Measurements from ENCODE around the gene ARHGDIB. TPM values are rescaled to one million over a fixed set of nuclear protein-coding genes. Genes with fewer than 3 reads are reported as not detected.

Gene ARHGDIB
- total and polyA plus RNA-seq, 7 donors = 23.9 to 44.0 (median 32.4) TPM

GRCh38 chr12:14946861-14947260, 14.5 kb downstream of the ARHGDIB start:
- H3K36me3 ChIP-seq (ENCODE audit: insufficient read depth in 1 of 2, low read depth in 1 of 2) = peaks cover 0 to 24% of the 10 kb centered on the region in 2 donors
- H3K4me3 ChIP-seq = no peak overlapping the region
- 77 to 87% (median 77%) methylated on average over 1 of the region's 1 CpG for WGBS, 3 donors
- H3K9me3 ChIP-seq = no peaks in the 10 kb centered on the region
- no peaks in the 10 kb centered on the region for H3K27me3 ChIP-seq (ENCODE audit: insufficient read depth in 3 of 3, low read length in 2 of 3)
- intact Hi-C loops (cut with DNase I) = no loop called here
- no peak for TF ChIP-seq CTCF (IDR thresholded peaks at IDR 0.05)
- ATAC-seq (no peak), DNase-seq (no peak)
- H3K4me1 ChIP-seq = peaks cover 6% of the 10 kb centered on the region
- H3K27ac ChIP-seq = no peak overlapping the region

- no peaks in the 10 kb centered on the region for H3K27me3 ChIP-seq (ENCODE audit: insufficient read depth in 3 of 3, low read length in 2 of 3)
- TF ChIP-seq CTCF (IDR thresholded peaks at IDR 0.05) = no peak
- intact Hi-C loops (cut with DNase I) = no loop called here
- peaks cover 4% of the 10 kb centered on the region for H3K4me1 ChIP-seq
- H3K27ac ChIP-seq = no peak overlapping the region
- H3K4me3 ChIP-seq = no peak overlapping the region
- DNase-seq (no peak), ATAC-seq (no peak)
- no peaks in the 10 kb centered on the region for H3K9me3 ChIP-seq
- peaks cover 0 to 26% of the 10 kb centered on the region in 2 donors for H3K36me3 ChIP-seq (ENCODE audit: insufficient read depth in 1 of 2, low read depth in 1 of 2)
- 73 to 90% (median 89%) methylated on average over 2 of the region's 2 CpGs for WGBS, 3 donors
Observed at GRCh38 chr12:14946162-14946561, 15.2 kb downstream of the ARHGDIB start.

- Histone ChIP-seq H3K36me3 (ENCODE audit: insufficient read depth in 1 of 2, low read depth in 1 of 2) (peaks cover 0 to 22% of the 10 kb centered on the region in 2 donors), H3K4me1 (no peaks in the 10 kb centered on the region), H3K27ac (no peak overlapping the region), H3K27me3 (ENCODE audit: insufficient read depth in 3 of 3, low read length in 2 of 3) (no peaks in the 10 kb centered on the region), H3K9me3 (no peaks in the 10 kb centered on the region), H3K4me3 (no peak overlapping the region)
- no peak for ATAC-seq
- DNase-seq = no peak
- WGBS, 3 donors = 82 to 91% (median 89%) methylated on average over 11 to 12 of the region's 12 CpGs
- TF ChIP-seq CTCF (IDR thresholded peaks at IDR 0.05) = no peak
- intact Hi-C loops (cut with DNase I) = no loop called here
Observed at GRCh38 chr12:14942196-14942931, 19.0 kb downstream of the ARHGDIB start.

GRCh38 chr12:14941369-14941768, 20.0 kb downstream of the ARHGDIB start:
- H3K27me3 ChIP-seq (ENCODE audit: insufficient read depth in 3 of 3, low read length in 2 of 3) = no peaks in the 10 kb centered on the region
- peaks cover 0 to 16% of the 10 kb centered on the region in 2 donors for H3K36me3 ChIP-seq (ENCODE audit: insufficient read depth in 1 of 2, low read depth in 1 of 2)
- 95 to 99% (median 96%) methylated on average over 2 of the region's 2 CpGs for WGBS, 3 donors
- intact Hi-C loops (cut with DNase I) = no loop called here
- no peak overlapping the region for H3K27ac ChIP-seq
- no peaks in the 10 kb centered on the region for H3K9me3 ChIP-seq
- DNase-seq (no peak), ATAC-seq (no peak)
- no peak for TF ChIP-seq CTCF (IDR thresholded peaks at IDR 0.05)
- H3K4me1 ChIP-seq = no peaks in the 10 kb centered on the region
- no peak overlapping the region for H3K4me3 ChIP-seq

GRCh38 chr12:14938301-14938700, 23.1 kb downstream of the ARHGDIB start, which contains the start of gene ERP27:
ERP27 (minus strand) TSS chr12:14938537; CDS start chr12:14938508, 29 bp downstream.
- 76 to 85% (median 79%) methylated on average over 3 of the region's 3 CpGs for WGBS, 3 donors
- no peak for ATAC-seq
- no peak for TF ChIP-seq CTCF (IDR thresholded peaks at IDR 0.05)
- no peak within 1 kb of the TSS for H3K27ac ChIP-seq
- H3K4me3 ChIP-seq = no peak within 1 kb of the TSS
- no peaks in the 10 kb centered on the region for H3K4me1 ChIP-seq
- no peaks in the 10 kb centered on the region for H3K9me3 ChIP-seq
- intact Hi-C loops (cut with DNase I) = no loop called here
- H3K27me3 ChIP-seq (ENCODE audit: insufficient read depth in 3 of 3, low read length in 2 of 3) = no peaks in the 10 kb centered on the region
- DNase-seq = no peak
- peaks cover 0 to 16% of the 10 kb centered on the region in 2 donors for H3K36me3 ChIP-seq (ENCODE audit: insufficient read depth in 1 of 2, low read depth in 1 of 2)
